GM19397 (cell line): ENCODE results near the gene JAML.

Experiments
- ATAC-seq: cut with Tn5 transposase; IDR thresholded peaks from one replicate; pipeline ENCODE4 v1.9.1; 2021; ENCODE audit warnings: mild to moderate bottlenecking, moderate library complexity; ENCODE audit not compliant: unreplicated experiment

The JAML gene

DNA sequence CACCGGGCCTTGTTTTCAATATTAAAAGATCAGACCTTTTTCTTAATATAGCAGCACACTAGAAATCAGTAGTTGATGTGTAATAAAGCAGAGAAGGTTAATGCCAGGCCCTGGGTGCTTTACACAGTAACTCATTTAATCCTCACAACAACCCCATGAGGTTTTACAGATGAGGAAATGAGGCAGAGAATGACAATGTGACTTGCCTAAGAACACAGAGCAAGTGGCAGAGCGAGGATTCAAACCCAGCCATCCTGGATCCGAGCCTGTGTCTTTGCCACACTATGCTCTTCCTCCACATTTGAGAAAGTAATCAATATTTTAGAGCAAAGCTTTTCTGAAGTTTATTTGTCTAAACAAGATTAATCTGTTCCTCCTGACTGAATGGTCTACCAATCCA is 7.2 kb downstream of the JAML start:
- ATAC-seq: no peak

DNA sequence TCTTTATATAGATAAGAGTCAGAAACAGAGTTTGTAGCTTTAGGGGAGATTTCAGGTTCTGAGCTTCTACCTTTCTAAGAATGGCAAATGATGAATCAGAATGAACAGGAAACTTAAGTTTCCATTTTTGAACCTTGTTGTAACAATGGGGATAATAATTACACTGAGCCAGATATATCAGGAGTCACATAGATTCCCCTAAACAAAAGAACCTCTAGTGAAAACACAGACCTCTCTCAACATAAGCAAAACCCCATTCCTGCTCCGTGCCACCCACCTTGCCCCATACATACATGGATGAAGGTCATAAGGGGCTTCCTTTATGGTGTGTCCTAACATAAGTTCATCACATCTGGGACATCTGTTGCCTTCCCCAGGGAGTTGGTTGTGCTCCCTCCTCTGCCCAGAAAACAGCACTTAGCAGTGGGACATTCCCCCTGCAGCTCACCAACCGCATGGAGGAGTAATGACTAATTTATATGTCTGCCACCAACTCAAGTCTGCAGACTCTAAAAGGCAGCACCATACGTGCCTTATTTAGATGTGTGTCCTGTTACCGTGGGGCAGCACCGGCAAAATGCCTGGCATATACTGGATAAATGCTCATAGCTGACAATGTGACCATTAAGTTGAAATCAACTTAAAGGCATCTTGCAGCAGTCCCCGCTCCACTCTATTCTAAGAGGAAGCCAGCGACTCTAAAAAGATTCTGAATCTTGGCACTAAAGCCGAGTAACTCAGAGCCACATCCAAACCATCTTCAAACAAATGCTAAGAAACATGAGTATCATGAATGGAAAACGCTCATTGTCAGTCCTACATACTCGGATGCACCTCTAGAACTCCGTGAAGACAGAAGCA is 8.0 kb downstream of the JAML start:
- no peak for ATAC-seq

DNA sequence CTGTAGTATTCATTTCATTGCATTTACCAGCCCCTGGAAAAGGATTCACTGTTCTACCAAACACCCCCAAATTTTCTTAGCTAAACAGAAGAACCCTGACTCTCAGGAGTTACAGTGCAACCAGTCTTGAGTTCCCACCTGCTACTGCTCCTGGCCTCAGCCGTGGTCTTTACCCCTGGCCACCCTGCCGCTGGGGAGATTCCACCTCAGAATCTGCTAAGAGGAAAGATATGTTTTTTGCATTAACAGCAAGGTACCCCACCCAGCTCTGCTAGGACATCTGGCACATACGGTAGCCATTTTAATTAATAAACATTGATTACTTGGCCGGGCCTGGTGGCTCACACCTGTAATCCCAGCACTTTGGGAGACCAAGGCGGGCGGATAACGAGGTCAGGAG is 9.0 kb downstream of the JAML start:
- no peak for ATAC-seq

DNA sequence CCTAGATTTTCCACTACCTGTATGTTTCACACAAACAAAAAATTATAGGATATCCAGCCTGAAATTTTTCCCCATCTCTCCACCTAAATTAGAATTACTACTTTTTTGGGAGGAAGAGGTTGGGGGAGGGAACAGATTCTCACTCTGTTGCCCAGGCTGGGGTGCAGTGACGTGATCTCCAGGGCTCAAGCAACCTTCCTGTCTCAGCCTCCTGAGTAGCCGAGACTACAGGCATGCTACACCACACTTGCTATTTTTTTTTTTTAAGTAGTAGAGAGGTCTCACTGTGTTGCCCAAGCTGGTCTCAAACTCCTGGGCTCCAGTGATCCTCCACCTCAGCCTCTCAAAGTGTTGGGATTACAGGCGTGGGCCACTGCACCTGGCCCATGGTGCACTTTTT is 9.5 kb downstream of the JAML start:
- ATAC-seq: no peak

DNA sequence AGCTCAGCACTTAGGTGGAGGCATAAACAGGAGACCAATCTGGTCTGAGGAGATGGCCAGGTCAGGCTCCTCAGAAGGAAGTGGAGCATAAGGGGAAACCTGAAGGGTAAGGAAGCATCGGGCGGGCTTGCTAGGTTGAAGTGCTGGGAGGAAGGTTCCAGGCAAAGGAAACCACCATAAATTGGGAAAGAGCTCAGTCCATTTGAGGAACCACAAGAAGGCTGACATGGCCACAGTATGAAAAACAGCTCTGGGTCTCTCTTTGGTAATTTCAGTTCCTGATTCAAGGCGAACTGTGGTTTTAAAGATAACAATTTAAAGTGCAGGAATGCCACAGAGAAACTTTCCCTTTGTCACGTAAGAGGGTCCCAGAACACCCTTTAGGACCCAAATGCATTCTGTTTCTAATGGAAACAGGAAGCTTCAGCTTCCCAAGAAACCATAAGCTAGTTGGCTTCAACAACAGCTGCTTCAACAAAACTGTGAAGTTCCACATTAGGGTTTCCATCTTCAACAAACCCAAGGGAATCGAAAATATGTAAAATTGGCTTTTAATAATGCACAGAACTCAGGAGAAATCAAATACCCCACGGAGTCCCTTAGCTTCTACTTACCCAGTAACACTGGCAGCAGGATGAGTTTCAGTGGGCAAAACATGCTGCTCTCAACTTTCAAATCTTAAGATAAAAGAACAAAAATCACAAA is 10.4 kb downstream of the JAML start:
- ATAC-seq: no peak

DNA sequence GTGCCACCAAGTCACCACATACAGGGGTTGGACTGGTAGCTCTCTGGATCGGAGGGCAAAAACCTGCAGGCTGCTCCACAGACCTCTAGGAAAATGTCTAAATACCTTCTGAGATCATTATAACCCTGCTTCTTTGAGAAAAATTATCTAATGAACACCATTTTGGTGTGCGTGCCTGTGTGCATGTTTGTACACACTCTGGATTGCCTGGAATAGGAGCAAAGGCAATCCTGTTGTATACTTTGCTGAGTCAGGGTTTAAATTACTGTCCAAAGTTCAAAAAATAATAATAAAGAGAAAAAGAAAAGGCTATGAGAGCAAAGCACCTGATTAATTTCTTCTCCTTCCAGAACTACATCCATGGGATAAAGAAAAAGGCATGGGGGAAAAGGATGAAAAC is 11.0 kb downstream of the JAML start:
- ATAC-seq: no peak

DNA sequence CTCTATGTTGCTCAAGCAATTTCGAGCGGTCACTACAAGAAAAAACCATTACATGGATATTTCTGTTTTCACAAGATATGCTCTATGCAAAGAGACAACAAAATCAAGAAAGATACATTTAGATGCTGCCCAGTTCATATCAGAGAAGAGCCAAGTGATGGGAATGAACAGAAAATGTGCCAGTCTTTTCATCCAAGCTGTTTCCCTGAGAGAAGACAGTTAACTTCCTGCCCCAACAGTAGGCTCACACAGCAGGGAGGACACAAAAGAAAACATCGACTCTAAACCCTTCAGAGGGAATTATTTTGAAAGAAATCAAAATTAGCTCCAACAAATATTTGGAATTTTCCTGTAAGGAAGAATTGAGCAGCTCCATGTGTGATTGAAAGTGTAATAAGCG is 11.6 kb downstream of the JAML start:
- ATAC-seq: no peak

DNA sequence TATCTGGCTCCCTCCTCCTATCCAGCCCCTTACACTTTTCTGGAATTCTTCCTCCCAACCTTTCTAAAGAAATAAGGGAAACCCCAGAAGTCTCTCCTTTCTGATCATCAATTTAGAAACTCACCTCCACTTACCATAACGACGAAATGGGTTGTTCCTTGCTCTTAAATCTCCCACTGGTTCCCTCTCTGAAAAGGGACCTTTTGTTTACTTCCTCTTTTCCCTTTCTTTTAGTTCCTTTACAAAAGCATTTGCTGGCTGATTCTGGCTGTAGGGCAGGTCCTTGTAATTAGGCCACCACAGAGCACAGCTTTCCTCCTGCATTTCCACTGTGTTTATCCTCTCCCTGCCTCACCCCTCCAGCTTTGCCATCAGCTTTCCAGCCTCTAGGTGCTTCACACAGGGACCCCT is 12.0 kb downstream of the JAML start:
- ATAC-seq: no peak

DNA sequence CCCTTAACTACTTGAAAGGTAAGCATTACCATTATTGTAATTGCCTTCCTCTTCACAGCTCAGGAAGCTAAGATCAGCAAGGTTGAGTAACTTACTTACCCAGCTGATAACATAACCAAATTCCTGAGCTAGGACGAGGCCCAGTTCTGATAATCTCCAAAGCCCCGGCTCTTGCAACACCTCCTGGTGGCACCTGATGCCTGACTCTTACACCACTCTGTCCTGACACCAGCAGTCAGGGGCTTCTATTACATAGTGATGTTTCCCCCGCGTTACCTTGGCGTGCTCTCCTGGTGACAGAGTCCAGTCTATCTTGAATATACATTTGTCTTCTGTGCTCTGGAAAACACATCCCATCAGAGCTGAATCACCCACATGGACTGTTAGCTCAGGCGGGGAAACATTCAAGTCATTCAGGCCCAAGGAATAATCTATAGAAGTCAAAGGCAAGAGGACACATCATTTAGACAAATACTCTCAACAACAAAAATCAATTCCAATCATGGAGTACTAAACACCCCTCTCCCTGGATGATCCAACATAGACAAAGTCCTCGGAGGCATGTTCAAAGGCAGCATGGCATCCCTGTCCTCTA is 12.6 kb downstream of the JAML start:
- ATAC-seq: no peak

DNA sequence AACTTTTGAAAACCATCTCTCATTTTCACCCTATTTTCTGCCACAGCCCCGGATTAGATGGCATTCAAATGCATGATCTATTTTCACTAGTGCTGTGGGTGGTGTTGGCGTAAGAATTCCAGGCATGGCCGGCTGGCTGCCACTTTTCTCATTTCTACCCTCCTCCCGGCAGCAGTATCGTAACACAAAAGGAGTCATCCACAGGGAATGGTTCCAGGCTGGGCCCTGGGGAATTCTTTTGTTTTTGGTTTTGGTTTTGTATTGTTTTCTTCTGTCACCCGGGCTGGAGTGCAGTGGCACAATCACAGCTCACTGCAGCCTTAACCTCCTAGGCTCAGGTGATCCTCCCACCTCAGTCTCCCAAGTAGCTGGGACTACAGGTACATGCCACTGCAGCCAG is 13.8 kb downstream of the JAML start:
- no peak for ATAC-seq

DNA sequence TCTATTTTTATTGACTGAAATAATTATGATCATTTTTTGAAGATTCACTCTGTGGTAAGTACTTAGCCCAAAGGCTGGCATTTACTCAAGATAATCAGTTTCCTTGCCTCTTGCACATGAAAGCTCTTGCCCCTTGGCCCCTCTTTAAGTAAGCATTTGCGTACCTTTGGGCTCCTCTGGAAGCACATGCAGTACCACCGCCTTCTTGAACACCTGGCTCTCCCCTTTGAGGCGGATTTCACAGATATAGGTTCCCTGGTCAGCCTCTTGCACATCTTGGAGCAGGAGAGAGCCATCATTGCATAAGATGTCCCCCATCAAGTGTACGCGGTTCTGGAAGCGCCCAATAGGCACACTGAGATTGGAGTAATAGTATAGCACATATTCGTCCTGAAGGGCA is 14.5 kb downstream of the JAML start:
- ATAC-seq: no peak

DNA sequence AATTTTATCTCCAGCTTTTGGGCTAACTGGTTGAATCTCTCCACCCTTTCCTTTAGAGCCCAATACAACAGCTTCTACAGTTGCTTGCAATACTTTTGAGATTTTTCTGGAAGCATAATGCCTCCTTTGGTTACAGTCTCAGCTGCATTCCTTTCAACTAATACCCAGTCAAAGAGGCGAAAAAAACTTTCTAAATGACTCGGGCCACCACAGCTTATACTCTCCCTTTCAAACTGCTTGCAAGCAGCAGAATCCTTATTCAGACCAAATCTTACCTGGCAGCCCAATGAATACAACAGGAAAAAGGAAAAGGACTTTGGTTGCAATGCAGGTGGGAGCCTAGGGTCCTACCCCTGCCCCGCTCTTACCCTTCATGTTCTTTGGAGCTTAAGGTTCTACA is 15.8 kb downstream of the JAML start:
- ATAC-seq: no peak

DNA sequence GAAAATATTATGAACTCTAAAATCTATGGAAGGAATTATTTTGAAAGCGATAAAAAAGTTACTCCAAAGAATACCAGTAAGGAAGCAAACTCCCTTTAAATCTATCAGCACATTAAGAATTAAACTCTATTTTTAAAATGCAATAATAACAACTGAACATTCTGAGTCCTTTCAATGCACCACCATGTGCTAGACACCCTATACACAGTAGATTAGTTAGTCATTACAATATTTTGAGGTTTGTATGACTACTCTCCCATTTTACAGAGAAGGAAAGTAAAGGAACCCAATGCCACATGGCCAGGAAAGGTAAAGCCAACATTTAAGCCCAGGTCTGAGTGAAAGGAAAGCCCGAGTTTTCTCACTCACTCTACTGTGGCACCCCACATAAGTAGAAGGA is 17.7 kb downstream of the JAML start:
- no peak for ATAC-seq

DNA sequence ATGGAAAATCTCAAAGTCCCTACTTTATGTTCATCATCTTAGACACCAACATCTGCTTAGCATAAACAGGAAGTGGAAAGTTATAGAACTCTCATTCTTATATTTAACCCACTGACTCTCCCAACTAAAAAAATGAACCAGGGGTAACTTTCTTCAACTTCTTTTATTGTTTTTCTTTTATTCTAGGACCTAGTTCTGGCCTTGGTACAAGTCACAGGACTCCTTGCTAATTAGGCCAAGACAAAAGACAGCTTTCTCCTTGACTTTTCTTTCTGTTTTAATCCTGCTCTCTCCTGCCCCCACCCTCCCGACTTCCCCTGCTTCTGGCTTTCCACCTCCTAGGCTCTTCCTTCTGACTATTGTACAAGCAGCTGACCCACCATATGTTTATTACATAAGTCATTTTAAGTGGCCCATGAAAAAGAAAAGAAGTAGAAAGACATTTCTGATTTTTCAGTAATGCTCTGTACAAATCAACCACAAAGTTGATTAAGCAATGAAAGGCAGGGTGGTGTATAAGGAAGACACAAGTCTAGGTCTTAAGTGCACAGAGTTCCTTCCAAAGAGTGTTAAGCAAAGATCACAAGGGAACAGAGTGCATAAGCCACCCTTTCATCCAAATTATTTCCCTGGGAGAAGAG is 18.3 kb downstream of the JAML start:
- no peak for ATAC-seq

DNA sequence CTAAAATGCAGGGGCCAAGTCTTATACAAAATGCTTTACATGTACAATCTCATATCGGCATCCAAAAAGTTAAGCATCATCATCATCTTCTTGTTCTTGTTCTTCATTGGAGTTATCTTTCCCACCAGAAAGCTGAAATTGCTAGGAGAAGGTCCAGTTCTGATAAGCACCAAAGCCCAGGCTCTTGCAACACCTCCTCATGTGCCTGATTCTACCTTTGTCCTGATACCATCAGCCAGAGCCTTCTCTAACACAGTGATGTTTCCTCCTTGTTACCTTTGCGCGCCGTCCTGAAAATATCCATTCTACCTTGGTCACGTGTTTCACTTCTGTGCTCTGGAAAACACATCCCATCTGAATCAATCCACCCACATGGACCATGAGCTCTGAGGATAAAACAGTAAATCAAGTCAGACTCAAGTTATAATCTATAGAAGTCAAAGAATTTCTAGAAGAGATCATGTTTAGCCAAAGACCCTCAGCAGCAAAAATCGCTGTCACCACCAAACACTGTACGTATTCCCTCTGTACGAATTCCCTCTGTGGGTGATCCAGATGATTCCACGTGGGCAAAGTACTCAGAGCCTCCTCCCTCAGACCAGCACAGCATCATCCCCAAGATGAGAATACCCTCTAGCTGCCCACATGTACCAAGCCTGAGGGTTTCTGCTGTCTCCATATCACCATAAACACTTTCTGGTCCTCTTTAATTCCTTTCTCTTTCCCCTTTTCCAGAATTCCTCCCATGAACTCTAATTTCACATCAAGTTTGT is 19.0 kb downstream of the JAML start:
- no peak for ATAC-seq

DNA sequence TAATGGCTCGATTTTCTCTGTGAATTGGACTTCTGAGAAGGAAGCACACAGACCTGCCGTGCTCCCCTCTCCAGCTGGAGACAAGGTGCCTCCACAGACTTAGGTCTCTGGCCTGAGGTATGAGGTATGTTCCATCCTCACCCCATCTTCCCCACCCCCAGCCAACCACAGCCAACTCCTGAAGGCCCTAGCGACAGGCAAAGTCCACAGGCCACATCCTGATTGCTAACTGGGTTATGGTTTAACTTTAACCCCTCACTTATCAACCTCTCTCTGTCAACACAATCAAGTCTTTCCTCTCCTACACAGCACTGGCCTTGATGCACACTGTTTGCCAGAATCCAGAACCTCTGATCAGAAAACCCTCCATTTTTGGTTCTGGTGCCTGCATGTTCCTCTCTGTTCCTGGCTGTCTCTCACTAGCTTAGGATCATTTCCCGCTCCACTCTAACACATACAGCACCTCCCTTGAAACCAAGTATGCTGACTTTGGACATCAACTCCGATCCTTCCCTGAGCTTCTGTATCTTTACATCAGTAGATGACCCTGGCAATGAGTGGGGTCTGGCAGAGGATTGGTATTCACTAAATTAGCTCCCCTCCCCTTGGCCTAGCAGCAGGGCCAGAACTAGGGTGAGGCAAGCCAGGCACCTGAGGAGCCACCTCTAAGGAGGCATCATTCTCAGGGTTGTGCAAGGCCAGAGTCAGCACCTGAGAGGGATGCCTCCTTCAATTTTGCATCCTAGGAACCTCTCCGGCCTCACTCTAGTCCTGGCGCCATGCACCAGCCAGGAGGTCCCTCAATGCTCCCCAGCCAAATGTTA is 22.0 kb downstream of the JAML start:
- ATAC-seq: no peak

DNA sequence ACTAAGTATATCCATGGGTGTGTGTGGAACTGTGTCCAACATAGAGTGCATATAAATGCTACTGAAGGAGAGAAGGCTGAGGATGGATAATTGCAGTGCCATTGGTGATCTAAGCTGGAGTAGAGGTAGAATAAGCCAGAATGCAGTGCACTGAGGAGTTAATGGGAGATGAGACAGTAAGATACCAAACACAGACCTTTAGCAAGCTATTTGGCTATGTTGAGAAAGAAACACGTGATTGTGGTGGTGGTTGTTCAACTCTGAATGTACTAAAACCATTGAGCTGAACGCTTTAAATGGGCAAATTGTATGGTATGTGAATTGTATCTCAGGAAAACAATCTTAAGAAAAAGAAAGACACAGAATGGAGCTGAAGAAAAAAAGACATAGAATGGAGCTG is 22.8 kb downstream of the JAML start:
- ATAC-seq: no peak

DNA sequence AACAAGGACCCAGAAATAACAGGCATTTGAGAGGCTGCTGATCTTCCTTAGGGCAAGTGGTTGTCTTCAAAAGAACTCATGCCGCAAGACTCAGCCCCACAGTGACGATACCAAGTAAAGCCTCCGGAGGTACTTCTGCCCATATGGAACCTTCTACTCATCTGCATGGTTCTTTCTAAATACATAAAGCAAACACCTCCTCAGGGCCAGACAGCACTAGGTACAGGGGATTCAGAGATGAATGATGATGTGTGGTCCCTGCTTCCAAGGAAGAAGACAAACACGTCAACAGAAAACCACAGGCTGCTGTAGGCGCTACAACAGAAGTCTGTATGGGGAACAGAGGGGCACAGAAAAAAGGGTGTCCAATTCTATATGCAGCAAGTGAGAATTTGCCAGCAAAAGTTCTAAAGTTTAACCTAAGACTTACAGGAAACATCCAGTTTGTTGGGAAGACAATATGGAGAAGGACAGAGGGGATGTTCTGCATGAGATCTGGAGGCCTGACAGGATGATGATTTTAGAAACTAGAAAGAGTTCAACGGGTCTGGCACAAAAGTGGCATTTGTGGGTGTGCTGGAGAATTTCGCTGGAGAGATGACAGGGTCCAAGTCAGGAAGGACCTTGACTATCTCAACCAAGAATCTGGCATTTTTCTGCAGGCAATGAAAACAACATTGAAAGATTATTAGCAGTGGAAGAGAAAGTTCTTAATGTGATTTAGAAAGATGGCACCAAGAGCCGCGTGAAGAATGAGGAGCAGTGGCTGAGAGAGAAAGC is 23.7 kb downstream of the JAML start:
- ATAC-seq: no peak

DNA sequence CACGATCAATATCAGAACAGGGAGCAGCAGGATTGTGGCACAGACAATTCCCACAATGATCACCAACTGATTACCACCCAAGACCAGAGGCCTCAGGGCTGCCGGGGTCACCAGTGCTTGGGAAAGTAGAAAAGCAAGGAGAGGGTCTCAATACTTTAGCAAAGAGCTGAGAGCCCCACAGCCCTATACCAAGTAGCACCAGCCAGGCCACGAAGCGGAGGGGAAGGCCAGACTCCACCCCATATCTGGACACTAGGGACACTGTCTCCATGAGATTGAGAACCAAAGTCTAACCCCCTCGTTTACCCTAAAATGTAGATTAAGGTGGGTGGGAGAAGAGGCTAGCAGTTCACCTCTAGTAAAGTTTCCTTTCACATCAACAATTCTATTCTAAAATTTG is 24.3 kb downstream of the JAML start:
- no peak for ATAC-seq
